ENCODE data around the gene ZAR1L.

The ZAR1L gene

GRCh38 chr13:32254416-32254815 lies 60.7 kb downstream of the ZAR1L start:
- DNase-seq = no peak

GRCh38 chr13:32253911-32254399 lies 61.2 kb downstream of the ZAR1L start:
- no peak for DNase-seq

All from NCI-H1105 treated with DMSO at 0.1 percent for 48 hours (cell line).